OCI-M1 (cell line): ENCODE results near the gene NRARP.
"Not testable (repeated sequence)": the region's sequence is repeated elsewhere in the genome, so short reads cannot be mapped to it uniquely, and the experiment has no call there.

Experiments
- DNase-seq: peaks from one replicate; lab custom pipeline; 2025; lab: John Stamatoyannopoulos, UW

Gene NRARP

DNA sequence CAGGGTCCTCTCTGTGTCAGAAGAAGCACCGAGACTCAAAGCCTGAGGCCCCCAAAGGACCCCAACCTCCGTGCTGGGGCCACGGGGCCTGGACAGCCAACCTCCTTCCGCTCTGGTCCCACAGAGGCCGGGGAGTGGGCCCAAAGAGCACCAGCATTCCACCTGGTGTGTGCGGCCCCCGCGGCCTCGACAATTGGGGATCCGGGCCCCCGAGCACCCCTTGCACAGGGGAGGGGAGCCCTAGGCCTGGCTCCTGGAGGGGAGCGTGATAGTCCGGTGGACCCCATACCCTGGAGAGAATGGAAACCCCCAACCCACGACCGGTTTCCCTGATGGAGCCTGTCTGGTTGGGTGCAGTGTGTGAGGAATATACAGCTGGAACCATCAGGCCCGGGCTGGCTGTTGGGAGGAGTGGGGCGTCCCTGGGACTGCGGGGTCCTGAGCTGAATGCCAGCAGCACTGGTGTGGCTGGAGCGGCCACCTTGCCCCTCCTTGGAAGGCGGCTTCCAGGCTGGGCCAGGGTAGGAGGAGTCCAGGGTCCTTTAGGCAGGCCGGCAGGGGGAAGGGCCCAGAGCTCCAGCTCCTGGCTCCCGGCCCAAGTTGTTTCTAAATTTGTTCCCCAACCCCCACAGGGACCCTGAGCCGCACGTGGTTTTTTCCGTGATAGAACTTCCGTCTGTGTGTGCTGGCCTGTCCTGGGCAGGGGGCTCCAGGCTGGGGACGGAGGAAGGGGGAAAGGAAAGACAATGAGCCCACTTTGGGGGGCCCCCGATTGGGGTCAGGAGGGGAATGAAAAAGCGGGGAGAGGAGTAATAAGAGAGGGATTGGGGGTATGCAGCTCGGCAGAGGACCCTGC, 25.4 kb downstream of the NRARP start:
- DNase-seq = peak; percentile 93

DNA sequence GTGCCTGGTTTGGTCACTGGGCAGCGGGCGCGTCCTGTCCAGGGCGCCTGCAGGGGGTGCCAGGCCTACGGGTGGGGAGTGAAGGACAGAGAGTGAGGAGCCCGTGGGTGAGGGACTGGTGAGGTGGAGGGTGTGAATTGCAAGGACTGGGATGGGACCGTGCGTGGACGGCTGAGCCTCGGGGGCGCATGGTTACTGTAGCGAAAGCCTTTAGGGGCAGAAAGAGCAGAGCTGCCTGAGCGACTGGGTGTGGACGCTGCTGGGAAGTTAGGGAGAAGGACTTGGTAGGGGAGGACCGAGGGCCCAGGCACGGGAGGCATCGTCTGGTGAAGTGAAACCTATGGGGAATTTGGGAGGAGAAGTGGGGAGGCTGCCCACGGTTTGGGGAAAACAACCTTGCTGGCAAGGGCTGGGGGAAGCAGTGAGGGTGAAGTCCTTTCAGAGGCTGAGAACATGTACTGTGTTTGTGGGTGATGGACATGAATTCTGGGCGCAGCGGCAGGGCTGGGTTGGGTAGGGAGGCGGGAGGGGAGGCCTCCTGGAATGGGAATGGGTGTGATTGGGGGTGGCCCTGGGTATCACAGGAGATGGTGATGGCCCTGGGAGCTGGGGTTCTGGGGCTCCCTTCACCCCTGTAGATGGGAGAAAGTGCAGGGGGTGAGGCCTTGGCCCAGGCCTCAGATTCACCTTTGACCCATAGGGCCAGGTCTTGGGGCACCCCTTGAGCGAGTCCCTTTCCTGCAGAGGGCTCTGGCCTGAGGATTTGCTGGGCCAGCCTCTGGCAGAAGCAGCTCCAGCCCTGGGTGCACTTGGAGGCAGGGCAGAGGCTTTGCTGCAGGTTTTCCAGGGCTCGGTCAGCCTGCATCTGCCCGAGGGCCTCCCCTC, 26.2 kb downstream of the NRARP start:
- no peak for DNase-seq

DNA sequence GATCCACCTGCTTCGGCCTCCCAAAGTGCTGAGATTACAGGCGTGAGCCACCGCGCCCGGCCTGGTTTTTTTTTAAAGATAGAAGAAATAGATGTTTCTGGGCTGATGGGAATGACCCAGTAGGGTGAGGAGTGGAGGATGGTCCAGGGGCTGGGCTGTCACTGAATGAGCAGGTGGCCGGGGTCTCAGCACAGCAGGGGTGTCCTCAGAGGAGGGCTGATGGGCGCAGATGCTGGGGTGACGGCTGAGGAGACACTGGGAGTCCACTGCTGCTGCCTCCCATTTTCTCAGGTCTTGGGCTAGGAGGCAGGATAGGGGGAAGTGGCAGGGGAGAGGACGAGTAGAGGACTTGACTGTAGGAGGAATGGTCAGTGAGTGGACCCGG, 26.9 kb downstream of the NRARP start:
- no peak for DNase-seq

DNA sequence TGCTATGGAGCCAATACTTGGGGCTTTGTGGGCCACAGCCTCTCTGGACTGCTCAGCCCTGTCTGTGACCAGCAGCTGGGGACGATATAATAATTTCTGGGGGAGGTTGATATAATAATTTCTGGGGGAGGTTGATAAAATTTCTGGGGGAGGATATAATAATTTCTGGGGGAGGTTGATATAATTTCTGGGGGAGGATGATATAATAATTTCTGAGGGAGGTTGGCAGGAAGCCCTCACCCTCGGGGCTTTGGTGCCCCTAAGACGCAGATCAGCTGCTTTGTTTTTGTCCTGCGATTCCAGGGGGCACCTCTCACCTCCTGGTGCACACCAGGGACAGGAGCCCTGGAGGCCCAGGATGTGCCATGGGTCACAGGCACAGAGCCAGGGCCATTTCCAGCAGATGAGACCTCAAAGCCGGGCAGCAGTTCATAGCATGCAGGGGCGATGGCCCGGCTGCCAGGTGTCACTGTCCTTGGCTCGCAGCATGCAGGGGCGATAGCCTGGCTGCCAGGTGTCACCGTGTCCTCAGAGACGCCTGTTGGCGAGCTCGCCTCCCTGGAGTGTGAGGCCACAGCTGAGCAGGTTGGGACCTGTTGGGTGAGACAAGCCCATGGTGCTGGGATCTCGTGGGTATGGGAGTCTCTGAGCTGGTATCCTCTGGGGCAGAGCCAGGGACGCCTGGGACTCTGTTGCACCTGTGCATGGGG, 28.3 kb downstream of the NRARP start:
- DNase-seq = no peak

DNA sequence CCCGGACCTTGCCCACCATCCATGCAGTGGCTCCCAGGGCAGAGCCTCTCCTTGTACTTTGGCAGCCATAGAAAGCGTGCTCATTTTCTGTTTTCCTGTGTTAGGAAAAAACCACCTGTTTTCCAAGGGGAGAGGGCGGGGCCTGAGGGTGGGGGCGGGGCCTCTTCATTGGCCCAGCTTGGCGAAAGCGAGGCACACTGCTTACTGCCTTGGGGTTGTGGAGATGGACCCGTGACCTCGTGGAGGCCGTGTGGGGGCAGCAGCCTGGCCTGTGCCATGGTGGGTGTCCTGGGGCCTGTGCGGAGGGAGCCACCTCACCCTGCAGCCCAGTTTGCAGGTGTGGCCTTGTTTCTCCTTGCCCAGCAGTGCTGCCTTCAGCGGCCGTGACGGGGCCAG, 29.0 kb downstream of the NRARP start:
- no peak for DNase-seq

DNA sequence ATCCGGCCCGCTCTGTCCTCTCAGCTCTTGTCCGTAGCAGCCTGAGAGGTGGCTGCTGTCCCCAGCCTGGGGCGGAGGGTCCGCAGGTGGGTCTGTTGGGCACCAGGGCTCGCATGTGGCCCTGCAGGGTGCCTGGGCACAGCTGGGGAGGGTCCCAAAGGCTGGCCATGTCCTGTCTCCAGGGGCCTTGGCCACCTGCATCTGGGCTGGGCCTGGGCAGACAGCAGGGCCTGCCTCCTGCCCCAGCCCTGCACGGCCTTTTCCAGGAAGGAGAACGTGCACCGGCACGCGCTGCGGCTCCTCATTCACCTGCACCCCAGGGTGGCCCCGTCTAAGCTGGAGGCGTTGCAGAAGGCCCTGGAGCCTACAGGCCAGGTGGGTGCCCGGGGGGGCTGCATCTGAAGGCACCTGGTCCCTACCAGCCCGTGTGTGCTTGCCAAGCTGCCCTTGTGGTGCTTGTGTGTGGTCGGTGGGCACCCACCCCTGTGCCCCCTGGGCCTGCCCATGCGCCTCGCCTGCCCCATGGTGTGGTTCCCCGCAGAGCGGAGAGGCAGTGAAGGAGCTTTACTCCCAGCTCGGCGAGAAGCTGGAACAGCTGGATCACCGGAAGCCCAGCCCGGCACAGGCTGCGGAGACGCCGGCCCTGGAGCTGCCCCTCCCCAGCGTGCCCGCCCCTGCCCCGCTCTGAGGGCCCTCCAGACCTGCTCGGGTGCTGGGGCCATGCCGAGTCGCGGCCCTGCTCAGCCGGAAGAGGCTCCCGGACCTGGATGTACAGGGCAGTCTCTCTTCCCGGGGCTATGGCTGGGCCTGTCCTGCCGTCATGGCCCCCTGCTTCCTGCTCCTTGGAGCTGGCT, 29.6 kb downstream of the NRARP start:
- DNase-seq = no peak

DNA sequence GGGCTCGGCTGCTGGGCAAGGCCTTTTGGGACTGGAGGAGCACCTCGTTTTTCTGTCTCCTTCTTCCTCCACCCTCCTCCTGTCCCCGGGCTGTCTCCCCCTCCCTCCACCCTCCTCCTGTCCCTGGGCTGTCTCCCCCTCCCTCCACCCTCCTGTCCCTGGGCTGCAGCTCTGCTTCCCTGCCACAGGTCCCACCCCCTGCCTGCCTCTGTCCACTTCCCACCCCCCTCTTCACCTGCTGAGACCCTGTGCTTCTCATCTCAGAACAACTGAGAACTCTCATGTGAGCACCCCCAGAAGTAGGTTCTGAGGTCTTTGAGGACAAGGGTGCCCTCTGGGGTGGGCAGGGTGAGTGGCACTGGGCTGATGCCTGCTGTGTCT, 30.4 kb downstream of the NRARP start:
- no peak for DNase-seq

DNA sequence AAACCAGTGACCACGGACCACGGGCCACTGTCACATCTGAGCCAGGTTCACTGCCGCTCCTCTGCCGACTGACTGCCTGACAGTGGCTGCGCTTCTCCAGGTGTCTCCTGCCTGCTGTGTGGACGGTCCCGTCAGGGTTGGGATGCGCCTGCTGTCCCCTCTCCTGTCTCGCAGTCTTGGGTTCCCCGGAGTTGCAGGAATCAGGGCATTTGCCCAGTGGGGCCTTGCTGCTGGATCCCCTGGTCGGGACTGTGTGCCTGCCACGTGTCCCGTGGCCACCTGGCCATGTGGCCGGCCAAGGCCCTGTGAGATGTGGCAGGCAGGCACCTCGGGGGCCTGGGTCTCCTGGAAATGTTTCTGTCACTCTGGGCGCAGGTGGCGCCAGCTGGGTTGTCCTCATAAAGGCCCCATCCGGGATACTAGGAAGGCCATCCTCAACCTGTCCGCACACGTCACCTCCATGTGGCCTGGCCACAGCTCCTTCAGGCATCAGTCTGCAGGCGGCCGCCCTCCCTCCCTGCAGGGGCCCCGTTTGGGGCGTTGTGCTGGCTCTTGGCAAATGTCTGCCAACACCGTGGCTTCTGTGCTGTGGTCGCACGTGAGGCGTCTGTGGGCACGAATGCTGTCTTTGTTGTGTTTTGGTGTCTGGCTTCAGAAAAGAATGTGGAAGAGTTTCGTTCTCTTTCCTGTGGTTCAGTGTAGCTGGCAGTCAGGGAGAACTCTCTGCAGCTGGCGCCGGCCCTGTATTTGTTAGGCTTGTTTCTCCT, 31.0 kb downstream of the NRARP start:
- no peak for DNase-seq

DNA sequence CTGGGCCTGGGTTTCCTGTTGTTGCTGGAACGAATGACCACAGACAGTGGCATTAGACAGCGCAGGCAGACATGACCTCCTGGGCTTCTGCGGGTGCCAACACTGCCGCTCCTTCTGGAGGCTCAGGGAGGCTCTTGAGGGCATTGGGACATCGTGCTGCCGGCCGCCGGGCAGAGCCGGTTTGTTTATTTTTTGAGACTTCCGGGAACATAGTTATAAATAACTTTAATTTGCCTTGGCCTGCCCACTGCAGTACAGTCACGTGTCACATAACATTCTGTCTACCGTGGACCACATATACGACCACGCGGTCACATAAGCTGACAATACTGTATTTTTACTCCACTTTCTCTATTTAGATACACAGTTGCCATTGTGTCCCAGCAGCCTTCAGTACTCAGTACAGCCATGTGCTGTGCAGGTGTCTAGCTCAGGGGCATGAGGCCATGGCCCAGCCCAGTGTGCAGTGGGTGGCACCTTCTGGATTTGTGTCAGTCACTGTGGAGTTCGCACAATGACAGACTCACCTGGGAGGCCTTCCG, 32.8 kb downstream of the NRARP start:
- no peak for DNase-seq

DNA sequence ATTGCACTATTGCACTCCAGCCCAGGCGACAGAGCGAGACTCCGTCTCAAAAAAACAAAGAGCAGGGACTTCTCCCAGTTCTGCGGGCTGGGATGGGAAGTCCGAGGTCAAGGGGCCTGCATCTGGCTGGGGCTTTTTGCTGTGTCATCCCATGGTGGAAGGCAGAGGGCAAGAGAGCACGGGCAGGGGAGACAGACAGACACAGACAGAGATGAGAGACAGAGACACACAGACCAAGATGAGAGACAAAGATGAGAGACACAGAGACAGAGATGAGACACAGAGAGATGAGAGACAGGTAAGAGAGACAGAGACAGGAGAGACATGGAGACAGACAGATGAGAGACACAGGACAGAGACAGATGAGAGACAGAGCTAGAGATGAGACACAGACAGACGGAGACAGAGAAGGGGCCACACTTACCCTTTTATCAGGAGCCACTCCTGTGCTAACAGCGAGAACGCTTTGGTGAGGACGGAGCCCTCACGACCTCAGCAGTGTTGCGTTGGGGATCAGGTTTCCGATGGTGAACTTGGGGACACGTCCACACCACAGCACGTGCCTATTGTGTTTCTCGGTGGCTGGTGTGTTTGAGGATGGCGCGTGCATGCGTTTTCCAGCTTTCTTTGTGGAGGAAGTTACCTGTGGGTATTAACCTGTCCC, 33.4 kb downstream of the NRARP start:
- peak; percentile 16 for DNase-seq

DNA sequence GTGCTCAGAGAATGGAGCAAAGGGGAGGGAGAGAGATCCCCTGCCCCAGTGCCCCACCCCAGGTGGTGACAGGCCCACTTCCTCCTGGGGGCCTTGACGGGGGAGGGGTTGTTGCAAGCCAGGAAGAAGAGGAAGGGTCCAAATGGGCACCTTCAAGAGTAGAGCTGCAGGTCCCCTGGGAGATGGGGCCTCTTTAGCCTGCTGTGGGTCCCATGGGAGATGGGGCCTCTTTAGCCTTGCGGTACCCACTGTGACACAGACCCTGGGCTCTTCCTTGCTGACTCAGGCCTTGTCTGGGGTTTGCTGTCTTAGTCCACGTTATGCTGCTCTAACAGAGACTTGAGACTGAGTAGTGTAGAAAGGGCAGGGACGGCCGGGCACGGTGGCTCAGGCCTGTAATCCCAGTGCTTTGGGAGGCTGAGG, 34.1 kb downstream of the NRARP start:
- DNase-seq = no peak

DNA sequence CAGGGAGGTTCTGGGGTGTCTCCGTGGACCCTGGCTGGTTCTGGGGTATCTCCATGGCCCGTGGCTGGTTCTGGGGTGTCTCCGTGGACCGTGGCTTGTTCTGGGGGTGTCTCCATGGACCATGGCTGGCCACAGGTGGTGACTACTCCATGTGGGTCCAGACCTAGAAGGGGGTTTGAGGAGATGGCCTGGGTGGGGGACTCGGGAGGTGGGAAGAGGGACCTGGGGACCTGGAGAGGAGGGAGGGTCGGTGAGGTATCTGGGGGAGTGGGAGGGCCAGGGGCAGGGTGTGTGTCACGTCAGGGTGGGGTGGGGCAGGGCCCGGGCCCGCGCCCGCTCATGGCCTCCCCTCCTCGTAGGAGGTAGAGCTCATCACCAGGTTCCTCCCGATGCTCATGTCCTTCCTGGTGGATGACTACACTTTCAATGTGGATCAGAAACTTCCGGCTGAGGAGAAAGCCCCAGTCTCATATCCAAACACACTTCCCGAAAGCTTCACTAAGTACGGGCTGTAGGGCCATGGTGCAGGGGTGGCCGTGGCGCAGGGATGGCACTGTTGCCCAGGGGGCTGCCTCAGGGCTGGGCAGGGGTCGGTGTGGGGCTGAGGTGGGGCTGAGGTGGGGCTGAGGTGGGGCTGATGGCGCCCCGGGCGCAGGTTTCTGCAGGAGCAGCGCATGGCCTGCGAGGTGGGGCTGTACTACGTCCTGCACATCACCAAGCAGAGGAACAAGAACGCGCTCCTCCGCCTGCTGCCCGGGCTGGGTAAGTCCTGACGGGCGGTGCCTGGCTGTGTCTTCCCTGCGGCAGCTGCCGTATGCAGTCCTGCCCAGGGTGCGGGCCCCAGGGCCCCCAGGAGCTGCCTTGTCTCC, 35.3 kb downstream of the NRARP start:
- DNase-seq = no peak

DNA sequence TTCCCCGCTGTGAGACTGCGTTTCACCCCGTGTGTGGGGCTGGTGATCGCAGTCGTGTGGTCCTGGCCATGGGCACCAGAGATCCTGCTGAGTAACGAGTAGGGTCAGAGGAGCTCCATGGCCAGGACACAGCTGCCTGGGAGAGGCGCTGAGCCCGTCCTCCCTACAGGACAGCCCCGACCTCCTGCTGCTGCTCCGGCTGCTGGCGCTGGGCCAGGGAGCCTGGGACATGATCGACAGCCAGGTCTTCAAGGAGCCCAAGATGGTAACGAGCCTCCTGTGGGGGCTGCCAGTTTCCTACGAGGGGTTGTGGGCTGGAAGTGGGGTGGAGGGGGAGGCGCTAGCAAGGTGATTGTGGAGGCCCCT, 35.9 kb downstream of the NRARP start:
- no peak for DNase-seq

DNA sequence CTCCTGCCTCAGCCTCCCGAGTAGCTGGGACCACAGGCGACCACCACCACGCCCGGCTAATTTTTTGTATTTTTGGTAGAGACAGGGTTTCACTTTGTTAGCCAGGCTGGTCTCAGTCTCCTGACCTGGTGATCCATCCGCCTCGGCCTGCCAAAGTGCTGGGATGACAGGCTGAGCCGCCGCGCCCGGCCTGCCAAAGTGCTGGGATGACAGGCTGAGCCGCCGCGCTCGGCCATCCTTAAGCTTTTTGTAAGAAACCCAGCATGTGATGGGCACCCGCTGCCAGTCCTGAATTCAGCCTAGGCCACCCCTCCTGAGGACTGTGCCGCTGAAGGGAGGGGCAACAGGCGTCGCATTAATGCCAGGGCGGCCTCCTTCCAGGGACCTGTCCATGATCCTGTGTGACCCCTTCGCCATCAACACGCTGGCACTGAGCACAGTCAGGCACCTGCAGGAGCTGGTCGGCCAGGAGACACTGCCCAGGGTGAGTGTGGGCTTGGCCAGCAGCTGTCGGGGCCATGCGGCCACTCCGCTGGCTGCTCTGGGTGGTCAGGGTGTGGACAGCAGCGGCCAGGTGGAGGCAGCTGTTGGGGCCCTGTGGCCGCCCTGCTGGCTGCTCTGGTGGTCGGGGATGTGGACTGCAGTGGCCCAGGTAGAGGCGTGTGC, 36.4 kb downstream of the NRARP start:
- DNase-seq = no peak

DNA sequence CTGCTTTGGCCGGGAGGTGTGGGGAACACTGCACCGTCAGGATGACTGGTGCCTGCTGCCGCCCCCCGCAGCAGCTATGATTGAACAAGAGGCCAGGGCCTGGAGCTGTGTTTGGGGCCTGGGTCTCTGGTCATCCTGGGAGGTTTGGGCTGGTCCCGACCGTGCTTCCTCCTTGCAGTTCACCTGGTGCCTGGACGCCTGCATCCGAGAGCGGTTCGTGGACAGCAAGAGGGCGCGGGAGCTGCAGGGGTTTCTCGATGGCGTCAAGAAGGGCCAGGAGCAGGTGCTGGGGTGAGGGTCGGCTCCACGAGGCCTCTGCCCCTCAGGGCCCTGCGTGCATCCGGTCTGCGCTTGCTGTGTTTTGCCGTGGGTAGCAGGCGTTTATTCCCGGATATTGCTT, 38.0 kb downstream of the NRARP start:
- no peak for DNase-seq

DNA sequence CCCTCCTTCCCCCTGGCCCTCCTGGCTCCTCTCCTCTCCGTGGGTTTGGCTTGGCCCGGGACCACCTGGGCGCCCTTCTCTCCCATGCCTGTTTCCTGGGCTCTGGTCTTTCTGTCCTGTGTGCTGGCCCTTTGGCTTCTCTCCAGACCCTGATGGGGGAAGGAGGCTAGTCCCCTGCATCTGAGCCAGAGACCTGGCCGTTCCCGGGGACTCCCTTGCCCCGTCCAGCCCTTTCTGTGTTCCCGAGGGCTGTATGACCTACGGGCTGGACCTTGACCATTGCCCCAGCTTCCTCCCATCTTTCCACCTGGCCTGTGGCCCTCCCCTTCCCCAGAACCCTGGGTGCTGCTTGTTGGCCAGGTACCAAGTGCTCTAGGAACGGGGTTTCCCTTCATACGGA, 38.6 kb downstream of the NRARP start:
- no peak for DNase-seq

DNA sequence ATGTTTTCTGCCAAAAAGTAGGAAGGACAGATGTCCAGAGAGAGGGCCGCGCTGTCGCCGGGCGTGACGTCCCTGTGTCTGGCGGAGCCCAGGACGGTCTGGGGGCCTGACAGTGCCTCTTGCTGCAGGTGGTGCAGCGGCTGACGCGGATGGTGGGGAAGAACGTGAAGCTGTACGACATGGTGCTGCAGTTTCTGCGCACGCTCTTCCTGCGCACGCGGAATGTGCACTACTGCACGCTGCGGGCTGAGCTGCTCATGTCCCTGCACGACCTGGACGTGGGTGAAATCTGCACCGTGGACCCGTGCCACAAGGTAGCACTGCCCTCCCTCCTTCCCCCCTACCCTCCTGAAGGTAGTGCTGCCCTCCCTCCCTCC, 39.2 kb downstream of the NRARP start:
- no peak for DNase-seq

DNA sequence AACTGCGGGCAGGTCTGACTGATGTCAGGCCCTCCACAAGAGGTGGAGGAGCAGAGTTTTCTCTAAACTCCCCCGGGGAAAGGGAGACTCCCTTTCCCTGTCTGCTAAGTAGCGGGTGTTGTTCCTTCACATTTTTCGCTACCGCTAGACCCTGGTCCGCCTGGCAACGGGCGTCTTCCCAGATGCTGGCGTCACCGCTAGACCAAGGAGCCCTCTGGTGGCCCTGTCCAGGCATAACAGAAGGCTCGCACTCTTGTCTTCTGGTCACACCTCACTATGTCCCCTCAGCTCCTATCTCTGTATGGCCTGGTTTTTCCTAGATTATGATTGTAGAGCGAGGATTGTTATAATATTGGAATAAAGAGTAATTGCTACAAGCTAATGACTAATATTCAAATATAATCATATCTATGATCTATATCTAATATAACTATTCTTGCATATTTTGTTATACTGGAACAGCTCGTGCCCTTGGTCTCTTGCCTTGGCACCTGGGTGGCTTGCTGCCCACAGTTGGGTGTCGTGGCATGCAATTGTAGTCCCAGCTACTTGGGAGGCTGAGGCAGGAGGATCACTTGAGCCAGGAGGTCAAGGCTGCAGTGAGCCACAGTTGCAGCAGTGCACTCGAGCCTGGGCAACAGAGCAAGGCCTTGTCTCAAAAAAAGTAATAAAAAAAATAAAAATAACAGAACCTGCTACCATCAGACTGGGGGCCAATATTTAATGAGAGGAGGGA, 39.7 kb downstream of the NRARP start:
- DNase-seq = not testable (repeated sequence)
